ENCODE data around the gene OR2S2.
"Not testable (repeated sequence)": the region's sequence is repeated elsewhere in the genome, so short reads cannot be mapped to it uniquely, and the experiment has no call there.

The OR2S2 gene

DNA sequence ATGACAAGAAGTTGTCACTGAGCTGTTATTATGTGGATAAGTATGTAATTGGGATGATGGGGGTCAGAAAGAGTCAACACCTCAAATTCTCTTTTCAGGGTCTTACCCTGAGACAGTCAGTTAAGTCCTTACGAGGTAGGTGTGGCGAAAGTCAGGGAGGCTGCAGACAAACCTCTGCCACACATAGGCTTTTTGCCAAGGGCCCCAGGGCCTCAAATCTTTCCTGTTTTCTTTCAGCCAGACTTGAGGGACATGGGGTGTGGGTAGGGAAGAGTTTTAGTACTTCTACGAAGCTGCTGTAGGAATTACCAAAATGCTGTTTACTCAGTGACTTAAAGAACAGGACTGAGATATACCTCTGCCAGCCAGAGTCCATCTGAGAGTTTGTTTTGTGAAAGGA lies 13.8 kb downstream of the OR2S2 start:
- Histone ChIP-seq H3K4me3 (ENCODE audit: low read depth, low read length) (no peak overlapping the region), H3K27ac (ENCODE audit: low read depth, low read length) (no peak overlapping the region), H3K27me3 (ENCODE audit: control insufficient read depth, insufficient read depth, low read length) (peaks cover 44% of the 10 kb centered on the region), H3K9me3 (ENCODE audit: control insufficient read depth, insufficient read depth, low read depth, low read length) (peaks cover 4% of the 10 kb centered on the region; the same call in 1 of the 2 replicates), H3K9ac (ENCODE audit: low read length) (no peak overlapping the region), H3K4me1 (ENCODE audit: control insufficient read depth, insufficient read depth, low read length) (peaks cover 4% of the 10 kb centered on the region; the same call in 1 of the 2 replicates), H3K36me3 (ENCODE audit: control insufficient read depth, insufficient read depth, low read length) (no peaks in the 10 kb centered on the region)

DNA sequence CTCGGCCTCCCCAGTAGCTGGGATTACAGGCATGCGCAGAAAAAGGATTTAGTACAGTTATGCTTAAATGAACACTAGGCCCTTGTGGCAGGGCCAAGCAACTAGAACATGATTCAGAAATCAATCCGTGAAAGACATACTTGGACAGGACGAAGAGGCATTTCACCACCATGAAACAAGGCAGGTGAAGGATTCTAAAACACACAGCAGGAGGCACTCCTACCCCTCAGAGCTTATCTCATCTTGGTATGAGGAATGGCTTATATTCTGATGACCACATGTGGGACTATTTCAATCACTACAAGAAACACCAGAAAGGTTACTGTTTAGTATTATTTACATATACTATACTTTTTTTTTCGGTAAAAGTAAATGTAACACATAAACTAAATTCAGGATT lies 15.7 kb downstream of the OR2S2 start:
- H3K9me3 ChIP-seq (ENCODE audit: control insufficient read depth, insufficient read depth, low read depth, low read length) = peaks cover 4% of the 10 kb centered on the region; the same call in 1 of the 2 replicates
- H3K36me3 ChIP-seq (ENCODE audit: control insufficient read depth, insufficient read depth, low read length) = no peaks in the 10 kb centered on the region
- H3K27ac ChIP-seq (ENCODE audit: low read depth, low read length) = no peak overlapping the region
- H3K4me1 ChIP-seq (ENCODE audit: control insufficient read depth, insufficient read depth, low read length) = no peaks in the 10 kb centered on the region
- peaks cover 44% of the 10 kb centered on the region for H3K27me3 ChIP-seq (ENCODE audit: control insufficient read depth, insufficient read depth, low read length)
- H3K9ac ChIP-seq (ENCODE audit: low read length) = no peak overlapping the region
- H3K4me3 ChIP-seq (ENCODE audit: low read depth, low read length) = no peak overlapping the region

DNA sequence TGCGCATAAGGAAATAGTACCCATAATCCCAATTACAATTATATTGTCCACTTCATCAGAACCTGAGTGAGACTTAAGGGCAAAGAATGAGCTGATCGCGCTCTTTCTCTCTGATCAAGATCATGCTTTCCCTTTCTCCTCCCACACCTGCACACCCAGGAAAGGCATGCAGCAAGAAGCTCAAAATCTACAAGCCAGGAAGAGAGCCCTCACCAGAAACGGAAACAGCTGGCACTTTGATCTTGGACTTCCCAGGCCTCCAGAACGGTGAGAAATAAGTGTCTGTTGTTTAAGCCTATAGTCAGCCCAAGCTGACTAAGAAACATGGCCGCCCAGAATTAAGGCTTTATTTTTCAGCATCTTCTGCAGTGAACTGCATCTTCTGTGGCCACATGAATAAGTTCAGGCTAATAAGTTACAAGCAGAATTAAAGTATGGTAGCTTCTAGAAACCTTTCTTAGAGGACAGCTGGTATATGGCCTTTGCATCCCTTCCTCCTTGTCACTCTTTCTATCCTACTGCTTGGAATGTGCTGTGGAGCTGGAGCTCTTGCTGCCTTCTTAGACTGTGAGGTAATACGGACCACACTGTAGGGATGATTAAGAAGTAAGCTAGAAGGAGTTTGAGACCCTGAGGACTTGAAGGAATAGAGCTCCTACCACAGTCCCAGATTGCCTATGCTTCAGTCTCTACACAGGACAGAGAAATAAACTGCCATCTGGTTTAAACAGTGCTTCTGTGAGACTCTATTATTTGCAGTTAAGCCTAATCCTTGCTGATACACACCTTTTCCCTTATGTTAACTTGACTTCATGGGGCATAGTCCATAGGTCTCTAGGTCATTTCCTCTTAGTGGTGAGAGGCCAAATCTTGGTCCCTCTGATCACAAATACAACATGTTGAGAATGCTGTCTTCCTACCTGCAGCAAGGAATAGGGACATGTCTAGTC lies 17.2 kb downstream of the OR2S2 start:
- no peaks in the 10 kb centered on the region for H3K4me1 ChIP-seq (ENCODE audit: control insufficient read depth, insufficient read depth, low read length)
- peaks cover 44% of the 10 kb centered on the region for H3K27me3 ChIP-seq (ENCODE audit: control insufficient read depth, insufficient read depth, low read length)
- H3K9ac ChIP-seq (ENCODE audit: low read length) = no peak overlapping the region
- peaks cover 7% of the 10 kb centered on the region for H3K9me3 ChIP-seq (ENCODE audit: control insufficient read depth, insufficient read depth, low read depth, low read length)
- H3K4me3 ChIP-seq (ENCODE audit: low read depth, low read length) = no peak overlapping the region
- H3K27ac ChIP-seq (ENCODE audit: low read depth, low read length) = no peak overlapping the region
- no peaks in the 10 kb centered on the region for H3K36me3 ChIP-seq (ENCODE audit: control insufficient read depth, insufficient read depth, low read length)

DNA sequence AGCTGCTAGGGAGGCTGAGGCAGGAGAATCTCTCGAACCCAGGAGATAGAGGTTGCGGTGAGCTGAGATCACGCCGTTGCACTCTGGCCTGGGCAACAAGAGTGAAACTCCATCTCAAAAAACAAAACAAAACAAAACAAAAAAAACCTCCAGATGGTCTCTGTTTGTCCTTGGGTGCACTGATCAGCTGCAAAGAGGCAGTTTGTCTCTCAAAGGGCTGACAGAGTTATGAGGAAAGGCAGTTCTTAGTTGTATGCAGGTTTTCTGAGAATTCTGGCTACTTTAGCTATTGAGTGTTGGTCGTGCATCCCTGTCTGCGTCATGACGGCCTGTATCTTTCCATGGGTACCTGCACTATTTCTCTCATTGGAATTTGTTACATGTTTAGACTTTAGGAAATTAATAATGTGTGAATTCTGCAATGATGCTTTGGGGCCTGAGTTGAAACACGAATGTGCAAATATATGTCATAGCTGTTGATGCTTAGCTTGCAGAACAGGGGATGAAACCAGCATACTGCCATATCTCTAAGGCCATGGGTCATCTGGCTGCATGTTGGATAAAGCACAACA lies 18.2 kb downstream of the OR2S2 start:
- Histone ChIP-seq H3K9ac (ENCODE audit: low read length) (no peak overlapping the region), H3K9me3 (ENCODE audit: control insufficient read depth, insufficient read depth, low read depth, low read length) (peaks cover 3% of the 10 kb centered on the region; the same call in 1 of the 2 replicates), H3K36me3 (ENCODE audit: control insufficient read depth, insufficient read depth, low read length) (no peaks in the 10 kb centered on the region), H3K4me3 (ENCODE audit: low read depth, low read length) (no peak overlapping the region), H3K27ac (ENCODE audit: low read depth, low read length) (no peak overlapping the region), H3K27me3 (ENCODE audit: control insufficient read depth, insufficient read depth, low read length) (peaks cover 42% of the 10 kb centered on the region), H3K4me1 (ENCODE audit: control insufficient read depth, insufficient read depth, low read length) (no peaks in the 10 kb centered on the region)

DNA sequence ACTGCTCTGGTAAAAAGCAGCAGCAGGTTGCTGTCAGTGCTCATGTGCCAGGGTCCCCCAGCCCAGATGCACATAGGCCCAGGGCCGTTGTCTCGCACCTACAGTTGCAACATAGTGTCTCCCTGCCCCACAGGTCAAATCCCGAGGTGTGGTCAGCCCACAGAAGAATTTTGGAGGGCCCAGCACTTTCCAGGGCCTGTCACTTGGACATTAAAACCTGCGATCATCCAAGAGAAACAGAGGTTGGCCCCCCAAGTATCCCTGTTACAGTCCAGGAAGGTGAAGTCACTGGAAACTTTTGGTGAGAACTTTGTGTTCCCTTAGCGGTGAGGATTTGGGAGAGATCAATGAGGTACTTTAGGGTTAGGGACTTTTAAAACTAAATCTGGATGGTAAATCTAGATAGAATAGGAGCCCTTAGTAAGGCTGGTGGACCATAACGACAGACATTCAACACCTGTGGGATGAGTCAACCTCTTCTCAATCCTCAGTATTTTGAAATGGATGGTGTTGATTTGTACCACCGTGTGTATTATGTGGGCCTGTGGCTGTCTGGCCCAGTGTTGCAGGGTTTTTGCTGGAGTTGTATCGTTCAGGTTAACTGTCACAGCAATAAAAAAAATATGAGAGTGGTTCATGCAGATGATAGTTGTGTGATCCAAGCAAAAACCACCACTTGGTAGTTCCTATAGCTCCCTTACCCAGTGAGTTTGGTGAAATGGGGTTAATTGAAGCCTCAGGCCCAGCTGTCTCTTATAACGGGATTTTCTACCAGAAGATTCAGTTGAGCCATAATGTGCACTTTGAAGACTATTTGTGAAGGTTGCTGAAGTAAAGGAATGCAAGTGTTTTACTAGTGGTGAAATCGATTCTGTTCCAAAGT lies 19.2 kb downstream of the OR2S2 start:
- peaks cover 3% of the 10 kb centered on the region; the same call in 1 of the 2 replicates for H3K9me3 ChIP-seq (ENCODE audit: control insufficient read depth, insufficient read depth, low read depth, low read length)
- H3K4me3 ChIP-seq (ENCODE audit: low read depth, low read length) = no peak overlapping the region
- H3K4me1 ChIP-seq (ENCODE audit: control insufficient read depth, insufficient read depth, low read length) = no peaks in the 10 kb centered on the region
- H3K27ac ChIP-seq (ENCODE audit: low read depth, low read length) = no peak overlapping the region
- H3K9ac ChIP-seq (ENCODE audit: low read length) = no peak overlapping the region
- no peaks in the 10 kb centered on the region for H3K36me3 ChIP-seq (ENCODE audit: control insufficient read depth, insufficient read depth, low read length)
- peaks cover 31% of the 10 kb centered on the region for H3K27me3 ChIP-seq (ENCODE audit: control insufficient read depth, insufficient read depth, low read length)

DNA sequence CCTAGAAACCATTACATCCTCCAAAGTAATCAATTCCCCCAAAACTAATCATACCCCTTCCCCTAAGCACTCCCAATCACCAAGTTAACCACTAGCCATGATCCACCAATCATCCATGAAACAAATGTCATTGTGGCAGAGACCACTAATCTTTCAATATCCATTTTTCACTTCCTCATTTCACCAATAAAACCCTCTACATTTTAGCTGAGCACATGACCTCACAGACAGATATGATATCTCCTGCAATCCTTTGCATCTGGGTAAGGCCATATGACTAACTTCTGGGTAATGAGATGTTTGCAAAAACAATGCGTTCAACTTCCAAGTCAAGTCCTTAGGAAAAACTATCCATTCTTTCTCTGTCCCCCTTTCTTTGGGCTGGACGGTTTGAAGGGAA lies 20.7 kb downstream of the OR2S2 start:
- Histone ChIP-seq H3K27me3 (ENCODE audit: control insufficient read depth, insufficient read depth, low read length) (peaks cover 16% of the 10 kb centered on the region), H3K27ac (ENCODE audit: low read depth, low read length) (no peak overlapping the region), H3K9ac (ENCODE audit: low read length) (no peak overlapping the region), H3K4me1 (ENCODE audit: control insufficient read depth, insufficient read depth, low read length) (no peaks in the 10 kb centered on the region), H3K4me3 (ENCODE audit: low read depth, low read length) (no peak overlapping the region), H3K36me3 (ENCODE audit: control insufficient read depth, insufficient read depth, low read length) (no peaks in the 10 kb centered on the region), H3K9me3 (ENCODE audit: control insufficient read depth, insufficient read depth, low read depth, low read length) (peaks cover 3% of the 10 kb centered on the region; the same call in 1 of the 2 replicates)

DNA sequence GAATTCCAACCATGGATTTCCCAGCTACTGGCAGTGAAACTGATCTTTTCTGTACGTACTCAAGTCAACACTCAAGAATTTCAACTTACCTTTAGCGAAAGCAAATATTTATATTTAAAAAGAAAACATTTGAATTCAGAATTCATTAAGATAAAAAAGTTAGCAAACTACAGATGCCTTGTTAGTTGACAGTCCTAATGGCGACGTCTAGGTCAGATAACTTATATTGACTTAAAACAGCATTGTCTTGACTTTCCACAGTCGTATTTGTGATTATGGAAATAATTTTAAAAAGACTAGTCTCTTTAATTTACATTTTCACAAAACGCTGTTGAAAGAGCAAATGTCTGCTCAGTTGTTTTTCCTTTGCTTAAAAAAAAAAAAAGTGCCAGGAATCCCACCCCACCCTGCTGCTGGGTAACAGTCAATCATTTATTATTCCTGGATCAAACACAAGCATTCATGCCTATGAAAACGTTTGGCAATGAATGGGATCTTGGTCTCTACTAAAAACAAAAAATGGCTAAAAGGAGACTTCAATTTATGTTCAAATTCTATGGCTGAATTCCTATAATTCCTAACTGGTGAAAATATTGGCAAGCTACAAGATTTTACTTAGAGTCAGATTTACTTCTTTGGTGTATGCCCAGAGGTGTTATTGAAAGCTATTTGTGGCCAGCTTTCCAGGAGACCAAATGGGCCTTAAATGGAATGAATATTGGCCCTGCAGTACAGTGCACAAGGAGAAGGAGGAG lies 22.0 kb downstream of the OR2S2 start:
- Histone ChIP-seq H3K27me3 (ENCODE audit: control insufficient read depth, insufficient read depth, low read length) (peaks cover 4% of the 10 kb centered on the region), H3K27ac (ENCODE audit: low read depth, low read length) (no peak overlapping the region), H3K9me3 (ENCODE audit: control insufficient read depth, insufficient read depth, low read depth, low read length) (peaks cover 3% of the 10 kb centered on the region; the same call in 1 of the 2 replicates), H3K36me3 (ENCODE audit: control insufficient read depth, insufficient read depth, low read length) (no peaks in the 10 kb centered on the region), H3K4me3 (ENCODE audit: low read depth, low read length) (no peak overlapping the region), H3K9ac (ENCODE audit: low read length) (no peak overlapping the region), H3K4me1 (ENCODE audit: control insufficient read depth, insufficient read depth, low read length) (no peaks in the 10 kb centered on the region)

DNA sequence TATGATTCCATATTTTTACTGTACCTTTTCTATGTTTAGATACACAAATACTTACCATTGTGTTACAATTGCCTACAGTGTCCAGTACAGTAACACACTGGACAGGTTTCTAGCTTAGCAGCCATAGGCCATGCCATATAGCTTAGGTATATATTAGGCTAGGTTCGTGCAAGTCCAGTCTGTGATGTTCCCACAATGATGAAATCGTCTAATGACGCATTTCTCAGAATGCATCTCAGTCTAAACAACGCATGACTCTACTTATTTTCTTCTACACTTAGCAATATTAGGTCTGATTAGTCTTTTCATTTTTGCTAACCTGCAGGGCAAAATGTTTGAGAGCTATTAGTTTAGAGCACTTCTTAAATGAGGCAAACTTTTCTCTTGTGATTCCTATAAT lies 22.7 kb downstream of the OR2S2 start:
- peaks cover 3% of the 10 kb centered on the region; the same call in 1 of the 2 replicates for H3K9me3 ChIP-seq (ENCODE audit: control insufficient read depth, insufficient read depth, low read depth, low read length)
- H3K27me3 ChIP-seq (ENCODE audit: control insufficient read depth, insufficient read depth, low read length) = 0 out of 2 replicates have a peak, but pooled peaks cover under 1% of the 10 kb centered on the region
- no peaks in the 10 kb centered on the region for H3K36me3 ChIP-seq (ENCODE audit: control insufficient read depth, insufficient read depth, low read length)
- no peaks in the 10 kb centered on the region for H3K4me1 ChIP-seq (ENCODE audit: control insufficient read depth, insufficient read depth, low read length)
- H3K27ac ChIP-seq (ENCODE audit: low read depth, low read length) = no peak overlapping the region
- no peak overlapping the region for H3K4me3 ChIP-seq (ENCODE audit: low read depth, low read length)
- H3K9ac ChIP-seq (ENCODE audit: low read length) = no peak overlapping the region

DNA sequence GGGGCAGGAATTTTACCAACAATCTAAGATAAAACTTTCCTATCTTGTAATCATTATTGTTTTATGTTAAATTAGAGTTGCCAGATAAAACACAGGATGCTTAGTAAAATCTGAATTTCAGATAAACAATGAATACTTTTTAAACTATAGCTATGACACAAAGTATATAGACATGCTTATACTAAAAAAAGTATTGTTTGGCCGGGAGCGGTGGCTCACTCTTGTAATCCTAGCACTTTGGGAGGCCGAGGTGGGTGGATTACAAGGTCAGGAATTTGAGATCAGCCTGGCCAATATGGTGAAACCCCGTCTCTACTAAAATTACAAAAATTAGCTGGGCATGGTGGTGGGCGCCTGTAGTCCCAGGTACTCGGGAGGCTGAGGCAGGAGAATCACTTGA lies 23.9 kb downstream of the OR2S2 start:
- H3K4me1 ChIP-seq (ENCODE audit: control insufficient read depth, insufficient read depth, low read length); H3K36me3 ChIP-seq (ENCODE audit: control insufficient read depth, insufficient read depth, low read length); H3K9ac ChIP-seq (ENCODE audit: low read length); H3K4me3 ChIP-seq (ENCODE audit: low read depth, low read length); H3K27me3 ChIP-seq (ENCODE audit: control insufficient read depth, insufficient read depth, low read length); H3K9me3 ChIP-seq (ENCODE audit: control insufficient read depth, insufficient read depth, low read depth, low read length); H3K27ac ChIP-seq (ENCODE audit: low read depth, low read length): not testable (repeated sequence)

DNA sequence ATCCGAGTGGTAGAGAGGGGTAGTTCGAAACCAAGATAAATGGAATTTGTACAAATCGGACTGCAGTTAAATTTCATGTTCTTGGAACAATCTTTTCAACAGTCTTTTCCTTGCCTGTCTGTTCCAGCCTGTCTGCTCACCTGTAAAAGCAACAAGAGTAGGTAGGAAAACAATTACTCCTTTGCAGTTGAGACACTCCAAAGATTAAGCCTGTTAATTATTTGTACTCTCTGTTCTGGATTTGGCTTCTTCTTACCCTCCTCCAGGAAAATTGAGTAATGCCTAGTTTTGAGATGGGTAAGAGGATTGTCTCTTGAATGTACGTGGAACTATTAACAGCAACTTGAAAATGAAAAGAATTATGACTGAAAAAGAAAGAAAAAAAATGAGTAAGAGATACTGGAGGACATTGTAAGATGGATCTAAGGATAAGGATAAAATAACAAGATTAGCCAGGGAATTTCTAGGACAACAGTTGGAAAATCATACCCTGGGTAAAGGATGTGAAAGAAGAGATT lies 24.3 kb downstream of the OR2S2 start:
- no peak overlapping the region for H3K9ac ChIP-seq (ENCODE audit: low read length)
- peaks cover 3% of the 10 kb centered on the region; the same call in 1 of the 2 replicates for H3K9me3 ChIP-seq (ENCODE audit: control insufficient read depth, insufficient read depth, low read depth, low read length)
- H3K36me3 ChIP-seq (ENCODE audit: control insufficient read depth, insufficient read depth, low read length) = no peaks in the 10 kb centered on the region
- H3K4me3 ChIP-seq (ENCODE audit: low read depth, low read length) = no peak overlapping the region
- no peak overlapping the region for H3K27ac ChIP-seq (ENCODE audit: low read depth, low read length)
- H3K27me3 ChIP-seq (ENCODE audit: control insufficient read depth, insufficient read depth, low read length) = 0 out of 2 replicates have a peak, but pooled peaks cover 8% of the 10 kb centered on the region
- H3K4me1 ChIP-seq (ENCODE audit: control insufficient read depth, insufficient read depth, low read length) = no peaks in the 10 kb centered on the region

All from HUES6 (cell line).